GM06990 (cell line): ENCODE measurements around the gene GARIN1A.
"Not testable (repeated sequence)": the region's sequence is repeated elsewhere in the genome, so short reads cannot be mapped to it uniquely, and the experiment has no call there.

ENCODE experiments used
- DNase-seq: peaks from one replicate; pipeline ENCODE4 v3.0.0-alpha.2; 2011; ENCODE audit not compliant: insufficient read length; ENCODE audit errors: extremely low read depth
- H3K27me3 ChIP-seq: replicated peaks from 2 replicates; pipeline ENCODE4 v1.6.0; 2011; ENCODE audit warnings: low read length; ENCODE audit not compliant: control insufficient read depth, insufficient read depth
- H3K36me3 ChIP-seq: 2 replicates; pipeline ENCODE4 v1.5.1; 2011; ENCODE audit warnings: low read length; ENCODE audit not compliant: control insufficient read depth, insufficient read depth
- H3K4me3 ChIP-seq: replicated peaks from 2 replicates; pipeline ENCODE4 v1.5.1; 2011; ENCODE audit warnings: low read depth, mild to moderate bottlenecking, control low read depth, low read length
- TF ChIP-seq, protein P1 (sequence below): IDR thresholded peaks from 2 replicates; pipeline ENCODE4 v1.5.1; 2011; ENCODE audit warnings: low read length, control low read depth, mild to moderate bottlenecking, inconsistent platforms; ENCODE audit not compliant: insufficient read depth, poor library complexity, severe bottlenecking

Gene GARIN1A

GRCh38 chr7:128671992-128672391 lies at the start of gene GARIN1A:
TSS of gene GARIN1A (plus strand) at chr7:128672292. CDS start at chr7:128672398, 106 bp downstream.
- Histone ChIP-seq H3K36me3 (no peaks in the 10 kb centered on the region; the same call in 1 of the 2 replicates), H3K27me3 (no peaks in the 10 kb centered on the region), H3K4me3 (no peak within 1 kb of the TSS)
- DNase-seq, result no peak
- TF ChIP-seq, protein P1, sequence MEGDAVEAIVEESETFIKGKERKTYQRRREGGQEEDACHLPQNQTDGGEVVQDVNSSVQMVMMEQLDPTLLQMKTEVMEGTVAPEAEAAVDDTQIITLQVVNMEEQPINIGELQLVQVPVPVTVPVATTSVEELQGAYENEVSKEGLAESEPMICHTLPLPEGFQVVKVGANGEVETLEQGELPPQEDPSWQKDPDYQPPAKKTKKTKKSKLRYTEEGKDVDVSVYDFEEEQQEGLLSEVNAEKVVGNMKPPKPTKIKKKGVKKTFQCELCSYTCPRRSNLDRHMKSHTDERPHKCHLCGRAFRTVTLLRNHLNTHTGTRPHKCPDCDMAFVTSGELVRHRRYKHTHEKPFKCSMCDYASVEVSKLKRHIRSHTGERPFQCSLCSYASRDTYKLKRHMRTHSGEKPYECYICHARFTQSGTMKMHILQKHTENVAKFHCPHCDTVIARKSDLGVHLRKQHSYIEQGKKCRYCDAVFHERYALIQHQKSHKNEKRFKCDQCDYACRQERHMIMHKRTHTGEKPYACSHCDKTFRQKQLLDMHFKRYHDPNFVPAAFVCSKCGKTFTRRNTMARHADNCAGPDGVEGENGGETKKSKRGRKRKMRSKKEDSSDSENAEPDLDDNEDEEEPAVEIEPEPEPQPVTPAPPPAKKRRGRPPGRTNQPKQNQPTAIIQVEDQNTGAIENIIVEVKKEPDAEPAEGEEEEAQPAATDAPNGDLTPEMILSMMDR, result no peak

GRCh38 chr7:128627124-128627523 lies 45.0 kb upstream of the GARIN1A start:
- H3K36me3 ChIP-seq, H3K27me3 ChIP-seq, H3K4me3 ChIP-seq, DNase-seq: not testable (repeated sequence)

DNA sequence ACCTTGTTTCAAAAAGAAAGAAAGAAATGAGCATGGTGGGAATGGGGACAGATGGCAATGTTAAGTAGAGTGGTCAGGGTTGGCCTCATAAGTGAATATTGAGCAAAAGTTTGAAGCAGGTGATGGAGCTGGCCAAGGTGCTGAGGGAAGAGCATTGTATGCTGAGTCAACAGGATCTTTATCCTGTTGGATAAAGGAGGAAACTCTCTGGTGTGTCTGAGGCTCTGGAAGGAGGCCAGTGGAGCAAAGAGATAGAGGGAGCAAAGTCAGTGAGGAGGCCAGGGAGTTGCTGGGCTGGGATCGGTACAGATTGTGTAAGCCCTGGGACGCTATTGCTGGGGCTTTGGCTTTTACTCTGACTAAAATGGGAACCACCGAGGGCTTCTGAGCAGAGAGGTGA lies 38.2 kb upstream of the GARIN1A start:
- not testable (repeated sequence) for H3K27me3 ChIP-seq, H3K36me3 ChIP-seq, DNase-seq, H3K4me3 ChIP-seq

DNA sequence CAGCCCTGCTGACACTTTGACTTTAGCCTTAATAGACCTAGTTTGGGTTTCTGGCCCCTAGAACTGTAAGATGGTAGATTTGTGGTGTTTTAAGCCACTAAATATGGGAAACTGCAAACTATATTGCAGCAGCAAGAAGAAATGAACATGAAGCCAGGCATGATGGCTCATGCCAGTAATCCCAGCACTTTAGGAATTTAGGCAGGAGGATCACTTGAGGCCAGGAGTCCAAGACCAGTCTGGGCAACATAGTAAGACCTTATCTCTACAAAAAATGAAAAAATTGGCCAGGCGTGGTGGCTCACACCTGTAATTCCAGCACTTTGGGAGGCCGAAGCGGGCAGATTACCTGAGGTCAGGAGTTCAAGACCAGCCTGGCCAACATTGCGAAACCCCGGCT lies 26.9 kb upstream of the GARIN1A start:
- H3K36me3 ChIP-seq, H3K4me3 ChIP-seq, H3K27me3 ChIP-seq, DNase-seq: not testable (repeated sequence)

DNA sequence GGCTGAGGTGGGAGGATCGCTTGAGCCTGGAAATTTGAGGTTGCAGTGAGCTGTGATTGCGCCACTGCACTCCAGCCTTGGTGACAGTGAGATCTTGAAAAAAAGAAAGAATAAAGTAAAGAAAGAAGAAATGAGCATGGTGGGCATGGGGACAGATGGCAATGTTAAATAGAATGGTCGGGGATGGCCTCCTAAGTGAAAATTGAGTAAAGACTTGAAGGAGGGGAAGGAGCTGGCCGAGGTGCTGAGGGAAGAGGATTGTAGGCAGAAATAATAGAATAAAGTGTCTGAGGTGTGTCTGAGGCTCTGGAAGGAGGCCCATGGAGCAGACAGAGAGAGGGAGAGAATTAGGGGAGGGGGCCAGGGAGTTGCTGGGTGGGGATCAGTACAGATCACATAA lies 26.2 kb upstream of the GARIN1A start:
- H3K27me3 ChIP-seq, H3K36me3 ChIP-seq, DNase-seq, H3K4me3 ChIP-seq: not testable (repeated sequence)

DNA sequence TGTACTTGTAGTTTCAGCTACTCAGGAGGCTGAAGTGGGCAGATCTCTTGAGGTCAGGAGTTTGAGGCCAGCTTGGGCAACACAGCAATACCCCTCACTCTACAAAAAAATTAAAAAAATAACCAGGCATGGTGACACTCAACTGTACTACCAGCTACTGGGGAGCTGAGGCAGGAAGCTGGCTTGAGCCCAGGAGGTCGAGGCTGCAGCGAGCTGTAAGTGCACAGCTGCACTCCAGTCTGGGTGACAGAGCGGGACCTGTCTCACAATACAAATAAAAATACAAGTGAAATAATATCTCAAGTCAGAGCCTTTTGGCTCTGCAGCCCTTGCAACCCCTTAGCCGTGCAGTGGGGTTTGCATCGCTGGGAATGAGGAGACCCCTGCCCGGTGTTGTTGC lies 25.2 kb upstream of the GARIN1A start:
- not testable (repeated sequence) for H3K4me3 ChIP-seq, H3K27me3 ChIP-seq

GRCh38 chr7:128651096-128651495 lies 21.0 kb upstream of the GARIN1A start:
- H3K36me3 ChIP-seq, DNase-seq, H3K27me3 ChIP-seq, H3K4me3 ChIP-seq: not testable (repeated sequence)

More for the DNA sequence above, 25.2 kb upstream of the GARIN1A start:
- not testable (repeated sequence) for DNase-seq, H3K36me3 ChIP-seq

- not testable (repeated sequence) for DNase-seq, H3K27me3 ChIP-seq, H3K4me3 ChIP-seq
These were observed 19.5 kb upstream of the GARIN1A start for GRCh38 chr7:128652606-128653005.

GRCh38 chr7:128653197-128653596 lies 18.9 kb upstream of the GARIN1A start:
- H3K4me3 ChIP-seq, H3K36me3 ChIP-seq, DNase-seq, H3K27me3 ChIP-seq: not testable (repeated sequence)

More at GRCh38 chr7:128652606-128653005, 19.5 kb upstream of the GARIN1A start:
- H3K36me3 ChIP-seq, result not testable (repeated sequence)

GRCh38 chr7:128654080-128654479 lies 18.0 kb upstream of the GARIN1A start:
- H3K27me3 ChIP-seq, DNase-seq, H3K4me3 ChIP-seq, H3K36me3 ChIP-seq: not testable (repeated sequence)

- H3K36me3 ChIP-seq, DNase-seq, H3K4me3 ChIP-seq, H3K27me3 ChIP-seq: not testable (repeated sequence)
These were observed 17.6 kb upstream of the GARIN1A start for GRCh38 chr7:128654501-128654900.

DNA sequence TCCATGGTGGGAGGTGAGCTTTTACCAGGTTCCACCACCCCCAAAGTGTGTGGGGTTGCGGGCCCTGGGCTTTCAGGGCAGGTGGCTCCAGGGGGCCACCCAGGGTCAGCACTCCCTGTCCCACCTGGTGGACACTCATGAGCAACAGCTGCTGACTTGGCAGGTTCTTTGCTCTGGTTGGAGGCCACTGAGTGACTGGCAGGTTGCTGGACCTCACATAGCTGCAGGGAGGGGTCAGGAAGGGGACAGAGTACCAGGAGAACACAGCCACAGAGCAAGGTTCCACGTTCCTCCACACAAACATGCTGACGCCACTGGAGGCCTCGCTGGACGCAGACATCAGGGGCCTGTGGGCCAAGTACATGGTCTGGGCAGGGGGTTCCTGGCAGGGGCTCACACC lies 13.7 kb upstream of the GARIN1A start:
- not testable (repeated sequence) for H3K4me3 ChIP-seq, H3K27me3 ChIP-seq, H3K36me3 ChIP-seq, DNase-seq
